ENCODE results near the gene H19. TPM values are rescaled to one million over a fixed set of nuclear protein-coding genes. Genes with fewer than 3 reads are reported as not detected.

Gene H19
- total RNA-seq, 1 donor from 2014 or later, result 27,241 TPM

GRCh38 chr11:1988174-1988573 lies 9.5 kb downstream of the H19 start:
- Histone ChIP-seq H3K9ac (ENCODE audit: low read depth in 1 of 3, low read length in 3 of 3) (no peak overlapping the region), H3K4me3 (ENCODE audit: low read length in 3 of 3) (no peak overlapping the region), H3K9me3 (ENCODE audit: control insufficient read depth in 3 of 3, low read length in 3 of 3) (no peaks in the 10 kb centered on the region), H3K27ac (ENCODE audit: low read depth, low read length) (no peak overlapping the region), H3K36me3 (ENCODE audit: control insufficient read depth in 3 of 3, insufficient read depth in 3 of 3, low read length in 3 of 3) (no peaks in the 10 kb centered on the region), H3K4me1 (ENCODE audit: control insufficient read depth in 3 of 3, insufficient read depth in 3 of 3, low read length in 3 of 3) (no peaks in the 10 kb centered on the region), H3K27me3 (ENCODE audit: control insufficient read depth in 3 of 3, insufficient read depth in 3 of 3, low read length in 3 of 3) (no peaks in the 10 kb centered on the region)

GRCh38 chr11:1987024-1987423 lies 10.6 kb downstream of the H19 start:
- Histone ChIP-seq H3K4me3 (ENCODE audit: low read length in 3 of 3) (no peak overlapping the region), H3K9me3 (ENCODE audit: control insufficient read depth in 3 of 3, low read length in 3 of 3) (no peaks in the 10 kb centered on the region), H3K27me3 (ENCODE audit: control insufficient read depth in 3 of 3, insufficient read depth in 3 of 3, low read length in 3 of 3) (no peaks in the 10 kb centered on the region), H3K27ac (ENCODE audit: low read depth, low read length) (no peak overlapping the region), H3K36me3 (ENCODE audit: control insufficient read depth in 3 of 3, insufficient read depth in 3 of 3, low read length in 3 of 3) (no peaks in the 10 kb centered on the region), H3K4me1 (ENCODE audit: control insufficient read depth in 3 of 3, insufficient read depth in 3 of 3, low read length in 3 of 3) (no peaks in the 10 kb centered on the region), H3K9ac (ENCODE audit: low read depth in 1 of 3, low read length in 3 of 3) (no peak overlapping the region)

GRCh38 chr11:1983601-1983961 lies 14.1 kb downstream of the H19 start:
- Histone ChIP-seq H3K9ac (ENCODE audit: low read depth in 1 of 3, low read length in 3 of 3) (no peak overlapping the region), H3K36me3 (ENCODE audit: control insufficient read depth in 3 of 3, insufficient read depth in 3 of 3, low read length in 3 of 3) (no peaks in the 10 kb centered on the region), H3K27ac (ENCODE audit: low read depth, low read length) (no peak overlapping the region), H3K27me3 (ENCODE audit: control insufficient read depth in 3 of 3, insufficient read depth in 3 of 3, low read length in 3 of 3) (no peaks in the 10 kb centered on the region), H3K4me3 (ENCODE audit: low read length in 3 of 3) (no peak overlapping the region), H3K4me1 (ENCODE audit: control insufficient read depth in 3 of 3, insufficient read depth in 3 of 3, low read length in 3 of 3) (no peaks in the 10 kb centered on the region), H3K9me3 (ENCODE audit: control insufficient read depth in 3 of 3, low read length in 3 of 3) (no peaks in the 10 kb centered on the region)

GRCh38 chr11:1982873-1983600 lies 14.6 kb downstream of the H19 start:
- Histone ChIP-seq H3K4me3 (ENCODE audit: low read length in 3 of 3) (no peak overlapping the region), H3K27ac (ENCODE audit: low read depth, low read length) (no peak overlapping the region), H3K4me1 (ENCODE audit: control insufficient read depth in 3 of 3, insufficient read depth in 3 of 3, low read length in 3 of 3) (no peaks in the 10 kb centered on the region), H3K27me3 (ENCODE audit: control insufficient read depth in 3 of 3, insufficient read depth in 3 of 3, low read length in 3 of 3) (no peaks in the 10 kb centered on the region), H3K9ac (ENCODE audit: low read depth in 1 of 3, low read length in 3 of 3) (no peak overlapping the region), H3K36me3 (ENCODE audit: control insufficient read depth in 3 of 3, insufficient read depth in 3 of 3, low read length in 3 of 3) (no peaks in the 10 kb centered on the region), H3K9me3 (ENCODE audit: control insufficient read depth in 3 of 3, low read length in 3 of 3) (no peaks in the 10 kb centered on the region)

- H3K4me3 ChIP-seq (ENCODE audit: low read length in 3 of 3), result no peak overlapping the region
- H3K9me3 ChIP-seq (ENCODE audit: control insufficient read depth in 3 of 3, low read length in 3 of 3), result no peaks in the 10 kb centered on the region
- H3K27ac ChIP-seq (ENCODE audit: low read depth, low read length), result no peak overlapping the region
- no peak overlapping the region for H3K9ac ChIP-seq (ENCODE audit: low read depth in 1 of 3, low read length in 3 of 3)
- no peaks in the 10 kb centered on the region for H3K4me1 ChIP-seq (ENCODE audit: control insufficient read depth in 3 of 3, insufficient read depth in 3 of 3, low read length in 3 of 3)
- H3K27me3 ChIP-seq (ENCODE audit: control insufficient read depth in 3 of 3, insufficient read depth in 3 of 3, low read length in 3 of 3), result no peaks in the 10 kb centered on the region
- H3K36me3 ChIP-seq (ENCODE audit: control insufficient read depth in 3 of 3, insufficient read depth in 3 of 3, low read length in 3 of 3), result no peaks in the 10 kb centered on the region
Measured at GRCh38 chr11:1979607-1980006, 18.0 kb downstream of the H19 start.

- H3K27ac ChIP-seq (ENCODE audit: low read depth, low read length), result no peak overlapping the region
- H3K9ac ChIP-seq (ENCODE audit: low read depth in 1 of 3, low read length in 3 of 3), result no peak overlapping the region
- H3K4me3 ChIP-seq (ENCODE audit: low read length in 3 of 3), result no peak overlapping the region
- no peaks in the 10 kb centered on the region for H3K36me3 ChIP-seq (ENCODE audit: control insufficient read depth in 3 of 3, insufficient read depth in 3 of 3, low read length in 3 of 3)
- H3K27me3 ChIP-seq (ENCODE audit: control insufficient read depth in 3 of 3, insufficient read depth in 3 of 3, low read length in 3 of 3), result no peaks in the 10 kb centered on the region
- no peaks in the 10 kb centered on the region for H3K4me1 ChIP-seq (ENCODE audit: control insufficient read depth in 3 of 3, insufficient read depth in 3 of 3, low read length in 3 of 3)
- H3K9me3 ChIP-seq (ENCODE audit: control insufficient read depth in 3 of 3, low read length in 3 of 3), result no peaks in the 10 kb centered on the region
Measured at GRCh38 chr11:1978720-1979473, 18.7 kb downstream of the H19 start.

GRCh38 chr11:1975185-1975584 lies 22.5 kb downstream of the H19 start:
- H3K4me1 ChIP-seq (ENCODE audit: control insufficient read depth in 3 of 3, insufficient read depth in 3 of 3, low read length in 3 of 3), result no peaks in the 10 kb centered on the region
- H3K27me3 ChIP-seq (ENCODE audit: control insufficient read depth in 3 of 3, insufficient read depth in 3 of 3, low read length in 3 of 3), result no peaks in the 10 kb centered on the region
- H3K9ac ChIP-seq (ENCODE audit: low read depth in 1 of 3, low read length in 3 of 3), result no peak overlapping the region
- no peaks in the 10 kb centered on the region for H3K9me3 ChIP-seq (ENCODE audit: control insufficient read depth in 3 of 3, low read length in 3 of 3)
- no peaks in the 10 kb centered on the region for H3K36me3 ChIP-seq (ENCODE audit: control insufficient read depth in 3 of 3, insufficient read depth in 3 of 3, low read length in 3 of 3)
- no peak overlapping the region for H3K4me3 ChIP-seq (ENCODE audit: low read length in 3 of 3)
- no peak overlapping the region for H3K27ac ChIP-seq (ENCODE audit: low read depth, low read length)

- no peak overlapping the region for H3K27ac ChIP-seq (ENCODE audit: low read depth, low read length)
- H3K36me3 ChIP-seq (ENCODE audit: control insufficient read depth in 3 of 3, insufficient read depth in 3 of 3, low read length in 3 of 3), result no peaks in the 10 kb centered on the region
- H3K27me3 ChIP-seq (ENCODE audit: control insufficient read depth in 3 of 3, insufficient read depth in 3 of 3, low read length in 3 of 3), result no peaks in the 10 kb centered on the region
- H3K9me3 ChIP-seq (ENCODE audit: control insufficient read depth in 3 of 3, low read length in 3 of 3), result no peaks in the 10 kb centered on the region
- no peak overlapping the region for H3K4me3 ChIP-seq (ENCODE audit: low read length in 3 of 3)
- H3K9ac ChIP-seq (ENCODE audit: low read depth in 1 of 3, low read length in 3 of 3), result no peak overlapping the region
- no peaks in the 10 kb centered on the region for H3K4me1 ChIP-seq (ENCODE audit: control insufficient read depth in 3 of 3, insufficient read depth in 3 of 3, low read length in 3 of 3)
Measured at GRCh38 chr11:1970956-1971355, 26.7 kb downstream of the H19 start.

- H3K27ac ChIP-seq (ENCODE audit: low read depth, low read length), result no peak overlapping the region
- no peaks in the 10 kb centered on the region for H3K27me3 ChIP-seq (ENCODE audit: control insufficient read depth in 3 of 3, insufficient read depth in 3 of 3, low read length in 3 of 3)
- H3K36me3 ChIP-seq (ENCODE audit: control insufficient read depth in 3 of 3, insufficient read depth in 3 of 3, low read length in 3 of 3), result no peaks in the 10 kb centered on the region
- no peaks in the 10 kb centered on the region for H3K4me1 ChIP-seq (ENCODE audit: control insufficient read depth in 3 of 3, insufficient read depth in 3 of 3, low read length in 3 of 3)
- no peak overlapping the region for H3K4me3 ChIP-seq (ENCODE audit: low read length in 3 of 3)
- H3K9me3 ChIP-seq (ENCODE audit: control insufficient read depth in 3 of 3, low read length in 3 of 3), result no peaks in the 10 kb centered on the region
- H3K9ac ChIP-seq (ENCODE audit: low read depth in 1 of 3, low read length in 3 of 3), result no peak overlapping the region
Measured at GRCh38 chr11:1969776-1970175, 27.9 kb downstream of the H19 start.

GRCh38 chr11:1969035-1969434 lies 28.6 kb downstream of the H19 start:
- Histone ChIP-seq H3K9ac (ENCODE audit: low read depth in 1 of 3, low read length in 3 of 3) (no peak overlapping the region), H3K4me3 (ENCODE audit: low read length in 3 of 3) (no peak overlapping the region), H3K36me3 (ENCODE audit: control insufficient read depth in 3 of 3, insufficient read depth in 3 of 3, low read length in 3 of 3) (no peaks in the 10 kb centered on the region), H3K4me1 (ENCODE audit: control insufficient read depth in 3 of 3, insufficient read depth in 3 of 3, low read length in 3 of 3) (no peaks in the 10 kb centered on the region), H3K27ac (ENCODE audit: low read depth, low read length) (no peak overlapping the region), H3K27me3 (ENCODE audit: control insufficient read depth in 3 of 3, insufficient read depth in 3 of 3, low read length in 3 of 3) (no peaks in the 10 kb centered on the region), H3K9me3 (ENCODE audit: control insufficient read depth in 3 of 3, low read length in 3 of 3) (no peaks in the 10 kb centered on the region)

Data from skeletal muscle tissue (tissue), 4 donors.